GM12878 (cell line): ENCODE data around the gene BACE1-AS. TPM values are rescaled to one million over a fixed set of nuclear protein-coding genes. Genes with fewer than 3 reads are reported as not detected.

Experiments
- ASH2L ChIP-seq: fragments of 300-600, 200-600 bp; sonication (generic); IDR thresholded peaks from 2 replicates; pipeline ENCODE4 v1.6.1; 2017; ENCODE audit warnings: low read depth, mild to moderate bottlenecking, borderline replicate concordance
- BACH1 ChIP-seq: fragments of 450-650 bp; IDR thresholded peaks from 2 replicates; pipeline ENCODE4 v1.6.1; 2017; ENCODE audit warnings: mild to moderate bottlenecking, borderline replicate concordance
- BMI1 ChIP-seq: fragments of 450-650 bp; IDR thresholded peaks from 2 replicates; pipeline ENCODE4 v1.6.1; 2016; ENCODE audit warnings: mild to moderate bottlenecking, moderate library complexity, borderline replicate concordance
- CBFB ChIP-seq: IDR thresholded peaks from 2 replicates; pipeline ENCODE4 v1.6.1; 2016; ENCODE audit warnings: antibody characterized with exemption, low read depth
- CBX5 ChIP-seq: sonication (generic); IDR thresholded peaks from 2 replicates; pipeline ENCODE4 v1.6.1; 2016; ENCODE audit warnings: low read depth, moderate library complexity, mild to moderate bottlenecking, inconsistent platforms
- DPF2 ChIP-seq: fragments of 450-650 bp; IDR thresholded peaks from 2 replicates; pipeline ENCODE4 v1.6.1; 2017; ENCODE audit warnings: mild to moderate bottlenecking
- E4F1 ChIP-seq: fragments of 450-650 bp; IDR thresholded peaks from 2 replicates; pipeline ENCODE4 v1.6.1; 2018; ENCODE audit warnings: borderline replicate concordance, mild to moderate bottlenecking; ENCODE audit not compliant: partially characterized antibody
- ESRRA ChIP-seq: IDR thresholded peaks from 2 replicates; pipeline ENCODE4 v1.6.1; 2012; ENCODE audit warnings: mild to moderate bottlenecking, low read length, improper control_type of control experiment
- FOXM1 ChIP-seq: IDR thresholded peaks from 2 replicates; pipeline ENCODE4 v1.6.1; 2012; ENCODE audit warnings: low read depth, mild to moderate bottlenecking, inconsistent platforms, low read length, moderate library complexity
- HDAC2 ChIP-seq: fragments of 200-600 bp; sonication (generic); IDR thresholded peaks from 2 replicates; pipeline ENCODE4 v1.6.1; 2017
- HDGF ChIP-seq: fragments of 450-650 bp; IDR thresholded peaks from 2 replicates; pipeline ENCODE4 v1.6.1; 2016; ENCODE audit warnings: antibody characterized with exemption
- IKZF1 ChIP-seq: fragments of 450-650 bp; conservative IDR thresholded peaks from 2 replicates; pipeline ENCODE4 v1.6.1; 2017; ENCODE audit warnings: antibody characterized with exemption, mild to moderate bottlenecking
- IRF4 ChIP-seq: IDR thresholded peaks from 2 replicates; pipeline ENCODE4 v1.6.1; 2011; ENCODE audit warnings: low read depth, low read length
- MTA3 ChIP-seq: IDR thresholded peaks from 2 replicates; pipeline ENCODE4 v1.6.1; 2012; ENCODE audit warnings: low read length, inconsistent platforms, borderline replicate concordance
- NFIC ChIP-seq: IDR thresholded peaks from 2 replicates; pipeline ENCODE4 v1.6.1; 2012; ENCODE audit warnings: low read depth, mild to moderate bottlenecking, inconsistent platforms, low read length, moderate library complexity
- NFXL1 ChIP-seq: fragments of 450-650 bp; IDR thresholded peaks from 2 replicates; pipeline ENCODE4 v1.6.1; 2017; ENCODE audit warnings: antibody characterized with exemption, mild to moderate bottlenecking, borderline replicate concordance
- NFYB ChIP-seq: IDR thresholded peaks from 2 replicates; pipeline ENCODE4 v1.6.1; 2011; ENCODE audit warnings: low read depth, mild to moderate bottlenecking, low read length, improper control_type of control experiment, moderate library complexity; ENCODE audit not compliant: insufficient read depth
- NR2C1 ChIP-seq: fragments of 450-650 bp; IDR thresholded peaks from 2 replicates; pipeline ENCODE4 v1.6.1; 2017; ENCODE audit warnings: antibody characterized with exemption, mild to moderate bottlenecking, moderate library complexity
- POU2F2 ChIP-seq: IDR thresholded peaks from 3 replicates; pipeline ENCODE4 v1.6.1; 2011; ENCODE audit warnings: low read depth, mild to moderate bottlenecking, low read length, borderline replicate concordance
- SREBF1 ChIP-seq: IDR thresholded peaks from 2 replicates; pipeline ENCODE4 v1.6.1; 2012; ENCODE audit warnings: mild to moderate bottlenecking, low read length
- TBL1XR1 ChIP-seq: IDR thresholded peaks from 2 replicates; pipeline ENCODE4 v1.6.1; 2012; ENCODE audit warnings: low read depth, low read length, improper control_type of control experiment
- USF2 ChIP-seq: IDR thresholded peaks from 2 replicates; pipeline ENCODE4 v1.6.1; 2011; ENCODE audit warnings: low read depth, low read length, improper control_type of control experiment, borderline replicate concordance
- ZNF274 ChIP-seq: IDR thresholded peaks from one replicate; pipeline ENCODE4 v1.8.0; 2011; ENCODE audit not compliant: insufficient read length, insufficient read depth
- polyA plus RNA-seq, 11 experiments: library from polyadenylated mRNA; depleted of rRNA in 4 of 11; unstranded in 6 of 11; stranded (reverse) in 5 of 11; fragments of >200 nt; fragmentation: Nextera tagmentation in 4 of 11; fragmentation: Illumina TruSeq in 1 of 11; extraction: Ambion mirVana in 4 of 11; extraction: Trizol in 1 of 11; gene quantifications; 1 replicate in 1 of 11; 2 replicates in 10 of 11; pipeline versions ENCODE4 v1.2.1 to v1.2.3, GENCODE V29; 2011 to 2016; ENCODE audit warnings: inconsistent platforms in 2 of 11, missing spikeins in 2 of 11, low read depth in 1 of 11
- total RNA-seq, 4 experiments: library from RNA; depleted of rRNA in 3 of 4; stranded (reverse); fragments of >200 nt in 3 of 4; fragmentation: Illumina TruSeq in 1 of 4; extraction: Trizol in 1 of 4; gene quantifications; 2 replicates each; pipeline versions ENCODE4 v1.2.1 to v1.2.3, GENCODE V29; 2013 to 2021
- TF ChIP-seq, protein P1 (sequence below): IDR thresholded peaks from 2 replicates; pipeline ENCODE4 v1.6.1; 2011; ENCODE audit warnings: borderline replicate concordance, low read depth, mild to moderate bottlenecking, moderate library complexity, low read length; ENCODE audit not compliant: insufficient read depth, poor library complexity, severe bottlenecking

Gene BACE1-AS
- total and polyA plus RNA-seq, 10 of the 15 experiments (the other 5 are each of a cell fraction or from before 2014, with no cell fraction given) = 2.0 to 6.7 (median 3.9) TPM

DNA sequence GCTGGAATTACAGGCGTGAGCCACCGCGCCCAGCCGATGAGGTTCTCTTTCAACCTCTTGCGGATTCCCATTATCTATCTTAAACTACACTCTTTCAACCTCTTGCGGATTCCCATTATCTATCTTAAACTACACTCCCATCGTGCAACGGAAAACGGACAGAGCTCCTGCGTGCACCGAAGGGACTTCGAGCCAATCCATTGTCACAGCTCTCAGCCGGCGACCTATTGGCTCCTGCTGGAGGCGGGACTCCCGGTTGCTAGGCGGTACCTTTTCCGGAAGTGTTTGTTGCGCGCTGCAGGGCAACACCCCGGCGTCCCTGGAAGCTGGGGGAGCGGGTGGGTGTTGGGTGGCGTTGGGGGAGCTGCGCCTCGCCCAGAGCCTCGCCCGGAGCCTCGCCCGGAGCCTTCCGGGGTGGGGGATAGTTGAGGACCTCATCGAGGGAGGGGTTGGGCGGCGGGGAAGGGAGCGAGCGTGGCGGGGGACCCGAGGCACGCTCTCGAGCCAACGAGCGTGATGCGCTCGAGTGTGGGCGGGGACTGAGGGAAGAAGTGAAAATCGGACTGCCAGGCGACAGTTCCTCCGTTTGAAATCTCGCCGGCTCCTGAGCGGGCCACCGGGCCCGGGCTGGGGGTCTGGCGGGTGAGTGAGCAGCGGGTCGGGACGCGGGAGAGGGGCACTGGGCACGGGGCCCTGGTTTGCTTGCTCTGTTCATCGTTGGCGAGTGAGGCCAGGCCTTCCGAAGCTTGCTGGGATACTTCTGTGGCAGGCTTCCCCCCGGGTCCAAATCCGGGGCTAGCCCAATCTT, 36.6 kb downstream of the BACE1-AS start, which contains the start of gene CEP164 (continued):
- TF ChIP-seq USF2 (no peak), HDAC2 (no peak), NFYB (peak; percentile 96), ESRRA (no peak), ZNF274 (no peak), FOXM1 (no peak), NR2C1 (peak; percentile 83), NFXL1 (no peak), CBFB (no peak; the same call in 1 of the 2 replicates), NFIC (no peak), BACH1 (peak; percentile 34; the same call in 1 of the 2 replicates), POU2F2 (peak; percentile 18; the same call in 1 of the 3 replicates), E4F1 (peak; percentile 47), IKZF1 (peak; percentile 57; the same call in 1 of the 2 replicates), DPF2 (peak; percentile 30; the same call in 1 of the 2 replicates), HDGF (peak; percentile 79; the same call in 1 of the 2 replicates), TBL1XR1 (peak; percentile 40; the same call in 1 of the 2 replicates), BMI1 (peak; percentile 87), MTA3 (no peak), CBX5 (no peak), IRF4 (no peak), SREBF1 (no peak), ASH2L (no peak)
- TF ChIP-seq, protein P1, sequence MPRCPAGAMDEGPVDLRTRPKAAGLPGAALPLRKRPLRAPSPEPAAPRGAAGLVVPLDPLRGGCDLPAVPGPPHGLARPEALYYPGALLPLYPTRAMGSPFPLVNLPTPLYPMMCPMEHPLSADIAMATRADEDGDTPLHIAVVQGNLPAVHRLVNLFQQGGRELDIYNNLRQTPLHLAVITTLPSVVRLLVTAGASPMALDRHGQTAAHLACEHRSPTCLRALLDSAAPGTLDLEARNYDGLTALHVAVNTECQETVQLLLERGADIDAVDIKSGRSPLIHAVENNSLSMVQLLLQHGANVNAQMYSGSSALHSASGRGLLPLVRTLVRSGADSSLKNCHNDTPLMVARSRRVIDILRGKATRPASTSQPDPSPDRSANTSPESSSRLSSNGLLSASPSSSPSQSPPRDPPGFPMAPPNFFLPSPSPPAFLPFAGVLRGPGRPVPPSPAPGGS = no peak
